Measurements from ENCODE around the gene PRX.
"Not testable (repeated sequence)": the region's sequence is repeated elsewhere in the genome, so short reads cannot be mapped to it uniquely, and the experiment has no call there.

PRX gene, protein sequence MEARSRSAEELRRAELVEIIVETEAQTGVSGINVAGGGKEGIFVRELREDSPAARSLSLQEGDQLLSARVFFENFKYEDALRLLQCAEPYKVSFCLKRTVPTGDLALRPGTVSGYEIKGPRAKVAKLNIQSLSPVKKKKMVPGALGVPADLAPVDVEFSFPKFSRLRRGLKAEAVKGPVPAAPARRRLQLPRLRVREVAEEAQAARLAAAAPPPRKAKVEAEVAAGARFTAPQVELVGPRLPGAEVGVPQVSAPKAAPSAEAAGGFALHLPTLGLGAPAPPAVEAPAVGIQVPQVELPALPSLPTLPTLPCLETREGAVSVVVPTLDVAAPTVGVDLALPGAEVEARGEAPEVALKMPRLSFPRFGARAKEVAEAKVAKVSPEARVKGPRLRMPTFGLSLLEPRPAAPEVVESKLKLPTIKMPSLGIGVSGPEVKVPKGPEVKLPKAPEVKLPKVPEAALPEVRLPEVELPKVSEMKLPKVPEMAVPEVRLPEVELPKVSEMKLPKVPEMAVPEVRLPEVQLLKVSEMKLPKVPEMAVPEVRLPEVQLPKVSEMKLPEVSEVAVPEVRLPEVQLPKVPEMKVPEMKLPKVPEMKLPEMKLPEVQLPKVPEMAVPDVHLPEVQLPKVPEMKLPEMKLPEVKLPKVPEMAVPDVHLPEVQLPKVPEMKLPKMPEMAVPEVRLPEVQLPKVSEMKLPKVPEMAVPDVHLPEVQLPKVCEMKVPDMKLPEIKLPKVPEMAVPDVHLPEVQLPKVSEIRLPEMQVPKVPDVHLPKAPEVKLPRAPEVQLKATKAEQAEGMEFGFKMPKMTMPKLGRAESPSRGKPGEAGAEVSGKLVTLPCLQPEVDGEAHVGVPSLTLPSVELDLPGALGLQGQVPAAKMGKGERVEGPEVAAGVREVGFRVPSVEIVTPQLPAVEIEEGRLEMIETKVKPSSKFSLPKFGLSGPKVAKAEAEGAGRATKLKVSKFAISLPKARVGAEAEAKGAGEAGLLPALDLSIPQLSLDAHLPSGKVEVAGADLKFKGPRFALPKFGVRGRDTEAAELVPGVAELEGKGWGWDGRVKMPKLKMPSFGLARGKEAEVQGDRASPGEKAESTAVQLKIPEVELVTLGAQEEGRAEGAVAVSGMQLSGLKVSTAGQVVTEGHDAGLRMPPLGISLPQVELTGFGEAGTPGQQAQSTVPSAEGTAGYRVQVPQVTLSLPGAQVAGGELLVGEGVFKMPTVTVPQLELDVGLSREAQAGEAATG (N-terminal part only)

DNA sequence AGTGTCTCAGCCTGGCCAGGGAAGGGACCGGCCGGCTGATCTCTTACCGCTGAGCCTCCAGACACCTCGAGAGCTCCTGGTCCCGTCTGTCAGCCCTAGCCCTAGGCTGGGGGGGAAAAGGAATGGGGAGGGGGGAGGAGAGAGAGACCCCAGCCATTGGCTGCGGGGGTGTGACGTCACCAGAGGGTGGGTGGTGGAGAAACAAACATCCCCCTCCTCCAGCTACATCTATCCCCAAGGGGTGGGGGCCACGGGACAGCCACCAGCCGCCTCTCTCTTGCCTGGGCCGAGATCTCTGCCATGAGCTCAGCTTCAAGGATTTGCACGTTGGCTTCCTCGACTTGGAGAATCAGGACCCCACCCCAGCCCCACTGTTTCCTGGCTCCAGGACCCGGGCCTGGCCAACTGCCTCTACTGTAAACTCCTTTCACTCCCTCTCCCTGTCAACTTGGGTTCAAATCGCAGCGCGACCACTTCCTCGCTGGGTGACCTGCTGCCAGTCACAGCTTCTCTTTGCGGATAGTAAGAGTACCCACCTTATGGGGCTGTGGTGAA, at the start of gene PRX:
Gene PRX (minus strand): TSS at position 88 of the 555 bp plus-strand sequence. CDS start 5,446 bp downstream, outside the sequence.
- DNase-seq: peak; percentile 63 to 77

DNA sequence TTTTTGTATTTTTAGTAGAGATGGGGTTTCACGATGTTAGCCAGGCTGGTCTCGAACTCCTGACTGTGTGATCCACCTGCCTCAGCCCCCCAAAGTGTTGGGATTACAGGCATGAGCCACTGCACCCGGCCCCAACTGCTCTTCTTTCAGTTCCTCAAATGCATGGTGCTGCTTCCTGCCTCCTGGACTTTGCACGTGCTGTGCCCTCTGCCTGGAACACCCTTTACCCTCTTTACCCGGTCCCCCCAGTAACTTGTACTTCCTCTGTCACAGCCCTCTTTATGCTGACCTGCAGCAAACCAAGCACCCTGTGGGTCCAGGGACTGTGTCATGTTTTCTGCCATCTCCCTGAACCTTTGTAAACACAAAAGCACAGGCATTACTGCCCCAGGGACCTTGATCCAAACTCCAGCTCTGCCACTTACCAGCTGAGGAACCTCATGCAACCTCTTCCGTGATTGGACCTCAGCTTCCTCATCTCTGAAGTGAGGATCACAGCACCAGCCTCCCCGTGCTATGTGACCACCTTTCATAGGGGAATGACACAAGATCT, 48.6 kb upstream of the PRX start:
- no peak for DNase-seq

DNA sequence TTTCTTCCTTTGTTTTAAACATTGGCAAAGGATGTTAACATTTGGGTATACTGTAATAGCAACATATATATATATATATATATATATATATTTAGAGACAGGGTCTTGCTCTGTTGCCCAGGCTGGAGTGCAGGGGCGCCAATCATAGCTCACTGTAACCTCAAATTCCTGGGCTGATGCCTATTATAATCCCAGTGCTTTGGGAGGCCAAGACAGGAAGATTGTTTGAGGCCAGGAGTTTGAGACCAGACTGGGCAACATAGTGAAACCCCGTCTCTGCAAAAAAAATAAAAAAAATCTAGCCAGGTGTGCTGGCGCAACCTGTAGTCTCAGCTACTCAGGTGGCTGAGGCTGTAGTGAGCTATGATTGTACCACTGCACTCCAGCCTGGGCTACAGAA, 47.0 kb upstream of the PRX start:
- no peak for DNase-seq

DNA sequence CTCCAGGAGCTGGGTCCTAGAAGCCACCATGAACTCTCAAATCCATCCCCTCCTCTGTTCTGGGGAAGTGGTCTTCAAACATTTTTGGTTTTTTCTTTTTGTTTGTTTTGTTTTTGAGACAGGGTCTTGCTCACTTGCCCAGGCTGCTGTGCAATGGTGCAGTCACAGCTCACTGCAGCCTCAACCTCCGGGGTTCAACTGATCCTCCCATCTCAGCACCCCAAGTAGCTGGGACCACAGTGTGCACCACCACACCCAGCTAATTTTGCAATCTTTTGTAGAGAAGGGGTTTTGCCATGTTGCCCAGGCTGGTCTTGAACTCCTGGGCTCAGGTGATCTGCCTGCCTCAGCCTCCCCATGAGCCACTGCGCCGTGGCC, 45.4 kb upstream of the PRX start:
- DNase-seq: no peak

DNA sequence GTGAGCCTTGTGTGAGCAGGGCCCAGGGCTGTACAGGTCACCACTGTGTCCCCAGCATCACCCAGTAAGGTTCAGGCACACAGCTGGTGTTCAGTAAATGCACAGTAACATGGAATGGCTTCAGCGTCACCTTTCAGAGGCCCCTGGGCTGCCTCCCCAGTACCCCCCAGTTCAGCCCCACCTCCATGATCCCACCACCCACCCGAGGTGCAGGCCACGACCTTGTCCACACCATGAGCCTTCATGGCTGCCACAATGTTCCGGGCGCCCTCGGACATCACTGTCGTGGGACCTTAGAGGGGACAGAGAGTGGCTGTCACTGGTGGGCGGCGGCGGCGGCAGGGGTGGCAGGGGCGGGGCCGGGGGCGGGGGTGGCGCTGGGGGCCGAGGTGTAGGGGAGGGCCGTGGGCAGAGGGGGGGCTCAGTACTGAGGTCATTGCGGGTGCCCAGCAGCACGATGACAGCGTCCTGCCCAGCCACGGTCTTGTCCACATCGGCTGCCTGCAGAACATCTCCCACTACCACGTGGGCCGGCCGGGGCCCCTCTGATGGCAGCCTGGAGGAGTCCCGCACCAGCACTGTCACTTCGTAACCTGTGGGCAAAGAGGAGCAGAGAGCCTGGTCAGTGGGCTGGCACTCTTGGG, 44.9 kb upstream of the PRX start:
- DNase-seq: no peak

DNA sequence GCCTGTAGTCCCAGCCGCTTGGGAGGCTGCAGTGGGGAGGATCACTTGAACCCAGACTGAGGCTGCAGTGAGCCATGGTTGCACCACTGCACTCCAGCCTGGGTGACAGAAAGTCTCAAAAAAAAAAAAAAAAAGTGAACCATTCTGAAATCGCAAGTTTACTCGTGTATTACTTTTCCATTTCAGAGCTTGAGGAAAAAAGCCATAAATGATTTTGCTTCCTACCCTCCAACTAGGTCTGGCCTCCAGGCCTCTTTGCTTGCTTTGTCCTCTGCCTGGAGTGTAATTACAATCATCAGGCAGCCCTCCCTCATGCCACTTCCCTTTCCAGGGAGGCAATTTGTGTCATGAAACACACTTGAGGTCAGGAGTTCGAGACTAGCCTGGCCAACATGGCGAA, 43.9 kb upstream of the PRX start:
- no peak for DNase-seq

DNA sequence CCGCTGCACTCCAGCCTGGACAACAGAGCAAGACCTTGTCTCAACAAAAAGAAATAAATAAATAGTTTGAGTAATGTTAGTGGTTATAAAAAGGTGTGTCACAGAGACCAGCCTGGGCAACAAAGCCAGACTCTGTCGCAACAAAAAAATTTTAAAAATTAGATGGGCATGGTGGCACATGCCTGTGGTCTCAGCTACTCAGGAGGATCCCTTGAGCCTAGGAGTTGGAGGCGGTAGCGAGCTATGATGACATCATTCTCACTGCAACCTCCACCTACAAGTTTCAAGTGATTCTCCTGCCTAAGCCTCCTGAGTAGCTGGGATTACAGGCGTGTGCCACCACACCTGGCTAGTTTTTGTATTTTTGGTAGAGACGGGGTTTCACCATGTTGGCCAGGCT, 40.8 kb upstream of the PRX start:
- DNase-seq: not testable (repeated sequence)

DNA sequence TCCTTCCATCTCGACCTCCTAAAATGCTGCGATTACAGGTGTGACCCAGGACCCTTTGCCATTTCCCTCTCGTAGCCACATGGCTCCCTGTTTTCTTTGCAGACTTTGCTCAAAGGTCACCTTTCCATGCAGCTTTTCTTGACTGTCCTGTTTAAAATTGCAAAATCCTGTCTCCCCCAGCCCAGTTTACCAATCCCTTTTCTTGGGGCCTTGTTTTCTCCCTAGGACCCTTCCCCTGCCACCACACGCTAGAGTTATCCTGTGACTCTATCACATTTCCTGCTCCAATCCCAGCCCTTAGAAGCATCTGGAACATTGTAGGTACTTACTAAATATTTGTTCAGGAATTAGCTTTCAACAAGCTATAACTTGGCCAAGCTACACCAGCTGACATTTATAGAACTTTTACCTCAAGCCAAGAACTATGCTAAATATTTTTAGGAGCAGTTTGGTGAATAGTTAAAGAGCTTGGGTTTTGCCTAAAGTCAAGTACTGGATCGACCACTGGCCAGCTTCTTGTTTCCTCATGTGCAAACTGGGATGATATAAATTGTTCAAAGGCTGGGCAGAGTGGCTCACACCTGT, 40.1 kb upstream of the PRX start:
- no peak for DNase-seq

DNA sequence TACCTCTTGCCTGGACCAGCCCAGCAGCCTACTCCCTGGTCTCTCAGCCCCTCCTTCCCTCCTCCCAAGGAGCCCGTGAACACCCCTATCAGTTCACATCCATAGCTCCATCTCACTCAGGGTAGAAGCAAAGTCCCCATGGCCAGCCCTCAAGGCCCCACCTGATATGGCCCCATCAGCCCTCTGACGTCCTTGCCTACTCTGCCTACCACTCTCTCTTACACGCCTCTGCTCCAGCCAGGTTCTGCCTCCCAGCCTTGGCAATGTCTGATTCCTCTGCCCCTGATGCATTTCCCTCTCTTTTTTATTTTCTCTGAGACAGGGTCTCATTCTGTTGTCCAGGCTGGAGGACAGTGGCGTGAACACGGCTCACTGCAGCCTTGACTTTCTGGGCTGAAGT, 38.8 kb upstream of the PRX start:
- DNase-seq: no peak

DNA sequence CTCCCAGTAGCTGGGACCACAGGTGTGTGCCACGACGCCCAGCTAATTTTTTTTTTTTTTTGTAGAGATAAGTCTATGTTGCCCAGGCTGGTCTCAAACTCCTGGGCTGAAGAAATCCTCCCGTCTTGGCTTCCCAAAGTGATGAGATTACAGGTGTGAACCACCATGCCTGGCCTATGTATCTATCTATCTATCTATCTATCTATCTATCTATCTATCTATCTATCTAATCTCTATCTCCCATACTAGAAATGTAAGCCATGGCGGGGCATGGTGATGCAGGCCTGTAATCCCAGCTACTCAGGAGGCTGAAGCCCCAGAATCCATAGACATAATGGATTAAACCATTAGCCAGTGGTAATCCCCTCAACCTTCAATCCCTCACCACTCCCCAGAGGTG, 37.5 kb upstream of the PRX start:
- DNase-seq: no peak

DNA sequence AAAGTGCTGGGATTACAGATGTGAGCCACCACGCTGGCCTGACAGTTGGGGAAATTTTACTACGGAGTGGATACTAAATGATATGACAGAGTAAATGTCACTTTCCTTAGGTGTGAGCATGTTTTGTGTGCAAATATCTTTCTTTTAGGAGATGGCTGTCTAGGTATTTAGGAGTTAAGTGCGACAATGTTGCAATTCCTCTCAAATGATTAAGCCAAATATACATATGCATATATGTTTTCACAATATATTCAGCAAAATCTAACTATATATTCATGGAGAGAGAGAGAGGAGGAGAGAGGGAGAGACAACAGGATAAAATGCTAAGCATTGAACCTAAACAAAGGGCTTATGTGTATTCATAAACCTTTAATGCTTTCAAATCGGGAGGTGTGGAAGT, 36.3 kb upstream of the PRX start:
- DNase-seq: no peak

DNA sequence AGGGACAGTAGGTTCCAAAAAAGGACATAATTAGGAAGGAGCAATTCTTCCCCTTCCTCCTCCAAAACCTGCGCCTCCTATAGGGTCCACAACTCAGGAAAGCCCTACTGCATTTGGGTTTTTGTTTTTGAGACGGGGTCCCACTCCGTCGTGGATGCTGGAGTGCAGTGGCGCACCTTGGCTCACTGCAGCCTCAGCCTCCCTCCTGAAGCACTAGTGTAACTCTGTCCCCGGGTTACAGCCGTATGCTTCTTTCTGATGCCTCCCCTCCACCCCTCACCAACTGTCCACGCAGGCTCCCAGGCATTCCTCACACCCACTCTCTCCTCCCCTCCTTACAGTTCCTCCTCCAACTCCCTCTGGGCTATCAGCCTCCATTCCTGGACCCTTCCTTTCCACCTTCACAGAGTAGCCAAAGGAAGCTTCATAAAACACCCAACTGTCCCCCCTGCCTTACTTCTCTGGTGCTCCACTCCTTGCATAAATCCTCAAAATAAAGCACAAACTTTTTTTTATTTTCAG, 33.1 kb upstream of the PRX start:
- DNase-seq: no peak

DNA sequence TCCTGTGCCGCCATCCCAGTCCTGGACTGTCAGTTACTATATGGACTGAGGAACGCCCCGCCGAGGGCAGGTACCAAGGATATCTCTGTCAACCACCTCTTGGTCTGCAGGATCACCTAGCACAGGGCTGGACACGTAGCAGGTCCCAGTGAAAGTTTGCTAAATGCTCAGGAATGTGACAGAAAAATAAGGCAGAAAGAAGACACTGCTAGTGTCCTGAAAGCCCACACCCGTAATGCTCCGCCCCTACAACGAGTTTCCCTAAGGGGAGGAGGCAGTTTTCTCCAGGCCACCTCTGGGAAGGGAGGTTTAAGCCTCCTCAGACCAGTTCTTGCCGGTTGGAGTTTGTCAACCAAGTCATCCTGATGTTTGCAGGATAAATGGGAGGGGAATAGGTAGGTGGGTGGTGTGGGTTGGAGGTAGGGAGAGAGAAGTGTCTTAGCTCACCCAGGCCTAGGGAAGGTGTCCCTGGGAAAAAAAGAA, 32.6 kb upstream of the PRX start:
- DNase-seq: no peak

DNA sequence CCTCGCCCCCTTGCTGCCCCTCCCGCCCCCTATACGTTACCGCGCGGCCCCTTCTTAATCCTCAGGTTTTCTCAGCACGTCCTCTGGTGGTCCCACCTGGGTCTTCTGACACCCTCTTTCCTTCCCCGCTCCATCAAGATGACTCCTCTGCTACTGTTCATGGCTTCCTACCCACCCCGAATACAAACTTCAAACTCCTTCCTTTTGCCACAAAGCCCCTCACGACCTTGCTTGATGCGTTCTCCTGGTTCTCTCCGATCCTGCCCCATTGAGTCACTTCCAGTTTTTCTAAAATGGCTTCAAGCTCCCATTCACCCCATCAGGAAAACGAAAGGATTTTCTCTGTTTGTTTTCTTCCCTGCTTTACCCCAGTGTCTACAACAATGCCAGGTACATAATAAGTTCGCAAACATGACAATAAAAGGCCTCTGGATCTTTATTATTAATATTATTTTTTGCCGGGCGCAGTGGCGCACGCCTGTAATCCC, 31.7 kb upstream of the PRX start:
- no peak for DNase-seq

DNA sequence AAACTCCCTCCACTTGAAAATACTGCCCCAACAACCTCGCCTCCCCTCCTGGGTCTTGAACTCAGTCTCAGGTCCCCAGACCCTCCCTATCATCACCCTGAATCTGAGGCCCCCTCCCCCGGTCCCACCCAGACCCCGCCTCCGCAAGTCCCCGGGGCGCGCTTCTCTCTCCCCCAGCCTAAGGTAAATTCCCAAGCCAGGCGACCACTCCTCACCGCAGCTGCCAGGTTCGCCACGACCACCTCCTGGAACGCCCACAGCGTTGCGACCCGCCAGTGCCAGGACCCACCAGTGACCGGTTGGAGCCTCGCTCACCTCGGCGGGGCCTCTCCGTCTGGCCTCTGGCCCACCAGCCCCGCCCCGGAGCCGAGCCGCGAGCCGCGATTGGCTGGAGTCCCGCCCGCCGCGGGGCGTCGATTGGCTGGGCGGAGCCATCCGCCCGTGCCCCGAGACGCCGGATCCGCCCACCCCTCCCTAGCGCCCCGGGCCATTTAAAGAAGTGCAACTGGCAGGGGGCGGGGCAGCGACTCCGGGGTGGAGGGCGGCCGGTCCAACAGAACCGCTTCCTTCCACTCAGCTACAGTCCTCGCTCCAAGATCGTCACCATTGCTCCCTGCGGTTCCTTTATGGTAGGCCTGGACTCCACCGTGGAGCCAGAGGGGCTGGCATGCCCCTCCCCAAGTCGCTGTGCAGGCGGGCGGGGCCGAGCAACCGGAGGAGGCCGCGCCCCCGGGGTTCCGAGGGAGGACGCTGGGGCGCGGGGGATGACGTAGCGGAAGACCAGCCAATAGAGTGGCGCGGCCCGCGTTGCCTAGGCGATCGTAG, 31.0 kb upstream of the PRX start, which contains the start of gene SERTAD3:
Gene SERTAD3 (minus strand): TSS at position 336 of the 825 bp plus-strand sequence. CDS start 2,255 bp downstream, outside the sequence.
- DNase-seq: peak; percentile 96 to 98

DNA sequence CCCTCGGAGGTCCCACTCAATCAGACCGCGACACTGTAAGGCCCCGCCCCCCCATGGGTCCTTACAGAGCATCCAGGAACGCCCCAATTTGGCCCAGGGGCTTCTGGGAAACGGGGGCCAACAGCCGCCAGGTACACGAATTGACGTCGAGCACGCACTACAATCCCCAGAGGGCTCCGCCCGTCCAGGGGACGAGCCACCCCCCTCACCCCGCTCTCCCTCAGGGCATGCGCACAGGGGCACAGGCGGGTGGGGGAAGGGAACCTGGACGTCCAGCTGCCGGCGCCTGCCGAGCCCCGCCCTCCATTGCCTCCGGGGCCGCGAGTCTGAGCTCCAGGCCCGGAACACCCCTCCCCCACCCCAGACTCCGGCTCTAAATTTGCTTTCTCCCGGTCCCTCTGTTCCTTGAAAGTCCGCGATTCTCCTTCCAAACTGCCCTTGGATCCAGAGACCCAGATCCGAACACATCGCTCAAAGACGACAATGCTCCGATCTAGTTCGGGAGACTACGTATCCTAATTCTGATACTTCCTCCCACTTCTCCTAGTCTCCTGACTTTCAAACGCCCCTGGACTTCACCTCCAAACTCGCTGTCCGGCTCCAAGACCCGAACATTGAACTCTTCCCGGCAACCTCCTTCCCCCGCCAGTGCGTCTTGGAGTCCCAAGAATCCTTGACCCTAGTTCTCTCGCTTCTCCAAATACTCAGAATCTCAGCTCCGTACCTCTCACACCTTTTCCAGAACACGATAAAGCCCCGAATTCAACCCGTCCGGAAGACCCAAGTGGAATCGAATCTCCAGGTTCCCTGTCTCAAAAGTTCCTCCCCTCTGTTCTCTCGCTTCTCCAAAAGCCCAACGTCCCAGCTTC, 30.2 kb upstream of the PRX start:
- peak; percentile 100 for DNase-seq

DNA sequence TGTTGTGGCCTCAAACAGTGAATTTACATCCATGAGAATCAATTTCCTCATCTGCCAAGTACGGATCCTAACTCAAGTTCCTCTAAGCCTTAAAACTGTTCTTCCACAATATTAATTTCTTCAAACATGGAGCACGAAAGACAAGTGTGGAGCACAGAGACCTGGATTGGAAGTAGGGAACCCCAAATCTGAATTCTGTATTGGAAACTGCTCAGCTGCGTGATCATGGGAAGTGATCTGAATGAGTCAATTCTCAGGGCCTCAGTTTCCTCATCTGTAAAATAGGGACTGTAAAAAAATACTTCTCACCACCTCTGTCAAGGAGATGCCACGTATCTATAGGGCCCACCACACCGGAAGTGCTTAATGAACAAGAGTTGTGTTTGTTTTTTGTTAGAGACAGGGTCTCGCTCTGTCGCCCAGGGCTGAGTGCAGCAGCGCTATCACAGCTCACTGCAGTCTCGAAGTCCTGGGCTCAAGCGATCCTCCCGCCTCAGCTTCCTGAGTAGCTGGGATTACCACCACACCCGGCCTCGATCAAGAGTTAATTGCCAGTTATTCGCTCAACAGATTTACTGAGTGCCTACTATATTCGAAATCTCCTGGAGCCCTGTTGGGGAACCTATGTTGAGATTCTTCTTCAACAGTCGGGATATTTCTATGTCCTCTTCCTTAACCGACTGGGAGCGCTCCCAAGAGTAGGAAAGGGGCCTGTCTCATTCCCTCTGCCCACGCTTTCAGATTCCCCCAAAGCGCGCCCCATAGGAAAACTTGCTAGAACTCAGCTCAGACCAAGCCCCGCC, 29.4 kb upstream of the PRX start:
- DNase-seq: peak in 1 of 2 experiments; percentile 59

DNA sequence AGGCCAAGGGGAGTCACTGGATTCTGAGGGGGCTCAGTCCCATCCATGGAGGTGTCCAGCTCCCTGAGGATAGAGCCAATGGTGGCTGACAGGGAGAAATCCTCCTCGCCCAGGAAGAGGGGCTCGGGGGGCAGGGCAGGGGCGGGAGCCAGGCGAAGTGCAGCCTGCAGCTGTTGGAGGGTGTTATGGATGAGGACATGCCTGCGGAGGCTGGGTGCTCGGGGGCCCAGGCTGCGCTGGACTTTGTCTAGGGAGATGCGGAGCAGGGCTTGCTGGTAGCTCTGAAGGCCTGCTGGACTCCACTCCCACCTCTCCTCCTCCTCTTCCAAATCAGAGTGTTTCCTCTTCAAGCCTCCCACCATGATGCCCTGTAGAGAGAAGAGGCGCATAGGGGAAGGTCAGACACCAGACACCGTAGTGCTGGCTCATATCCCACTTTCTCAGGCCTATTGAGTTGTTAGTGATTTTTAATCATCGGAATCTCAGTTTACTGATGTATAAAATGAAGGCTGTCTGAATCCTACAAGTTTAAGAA, 28.6 kb upstream of the PRX start:
- DNase-seq: no peak
